HG02885 (cell line): Measurements from ENCODE around the gene ZNF784.
"Not testable (repeated sequence)": the region's sequence is repeated elsewhere in the genome, so short reads cannot be mapped to it uniquely, and the experiment has no call there.

ENCODE experiments used
- ATAC-seq: cut with Tn5 transposase; IDR thresholded peaks from one replicate; pipeline ENCODE4 v1.9.1; 2021; ENCODE audit warnings: mild to moderate bottlenecking; ENCODE audit not compliant: unreplicated experiment, poor library complexity

The ZNF784 gene

GRCh38 chr19:55590617-55591016 lies 33.7 kb downstream of the ZNF784 start:
- ATAC-seq = no peak

- no peak for ATAC-seq
Observed at GRCh38 chr19:55590109-55590508, 34.3 kb downstream of the ZNF784 start.

- ATAC-seq = no peak
Observed at GRCh38 chr19:55588738-55589137, 35.6 kb downstream of the ZNF784 start.

GRCh38 chr19:55586976-55587668 lies 37.2 kb downstream of the ZNF784 start:
- peak; percentile 82 for ATAC-seq

GRCh38 chr19:55585658-55586339 lies 38.6 kb downstream of the ZNF784 start:
- no peak for ATAC-seq

- no peak for ATAC-seq
Observed at GRCh38 chr19:55584871-55585270, 39.5 kb downstream of the ZNF784 start.

GRCh38 chr19:55583897-55584296 lies 40.5 kb downstream of the ZNF784 start:
- not testable (repeated sequence) for ATAC-seq

GRCh38 chr19:55582284-55582683 lies 42.1 kb downstream of the ZNF784 start:
- ATAC-seq = not testable (repeated sequence)

GRCh38 chr19:55581823-55582223 lies 42.5 kb downstream of the ZNF784 start:
- no peak for ATAC-seq

GRCh38 chr19:55581145-55581822 lies 43.1 kb downstream of the ZNF784 start:
- no peak for ATAC-seq

GRCh38 chr19:55580628-55581144 lies 43.7 kb downstream of the ZNF784 start, which contains the start of gene ZNF579:
ZNF579 (minus strand) TSS chr19:55580848; CDS start chr19:55579639, 1,209 bp downstream.
- no peak for ATAC-seq

- ATAC-seq = no peak
Observed at GRCh38 chr19:55579766-55580621, 44.4 kb downstream of the ZNF784 start.

- no peak for ATAC-seq
Observed at GRCh38 chr19:55578761-55579747, 45.3 kb downstream of the ZNF784 start.

- no peak for ATAC-seq
Observed at GRCh38 chr19:55578031-55578760, 46.2 kb downstream of the ZNF784 start.

- ATAC-seq = no peak
Observed at GRCh38 chr19:55576746-55577145, 47.6 kb downstream of the ZNF784 start.

GRCh38 chr19:55573929-55574328 lies 50.4 kb downstream of the ZNF784 start:
- not testable (repeated sequence) for ATAC-seq
